GM12891 (cell line): ENCODE measurements around the gene RANGAP1.

Source experiments
- PAX5 ChIP-seq: IDR thresholded peaks from 2 replicates; pipeline ENCODE4 v1.6.1; 2011; ENCODE audit warnings: low read length, moderate library complexity, mild to moderate bottlenecking; ENCODE audit not compliant: insufficient read depth, severe bottlenecking
- POLR2A ChIP-seq: IDR thresholded peaks from 2 replicates; pipeline ENCODE4 v1.6.1; 2011; ENCODE audit warnings: low read depth, low read length, control low read depth
- POLR2AphosphoS5 ChIP-seq: IDR thresholded peaks from 2 replicates; pipeline ENCODE4 v1.6.1; 2011; ENCODE audit warnings: low read depth, low read length, control low read depth
- POU2F2 ChIP-seq: IDR thresholded peaks from 2 replicates; pipeline ENCODE4 v1.6.1; 2011; ENCODE audit warnings: low read depth, mild to moderate bottlenecking, control low read depth, low read length, moderate library complexity
- TAF1 ChIP-seq: IDR thresholded peaks from 2 replicates; pipeline ENCODE4 v1.6.1; 2011; ENCODE audit warnings: low read depth, low read length, control low read depth

DNA sequence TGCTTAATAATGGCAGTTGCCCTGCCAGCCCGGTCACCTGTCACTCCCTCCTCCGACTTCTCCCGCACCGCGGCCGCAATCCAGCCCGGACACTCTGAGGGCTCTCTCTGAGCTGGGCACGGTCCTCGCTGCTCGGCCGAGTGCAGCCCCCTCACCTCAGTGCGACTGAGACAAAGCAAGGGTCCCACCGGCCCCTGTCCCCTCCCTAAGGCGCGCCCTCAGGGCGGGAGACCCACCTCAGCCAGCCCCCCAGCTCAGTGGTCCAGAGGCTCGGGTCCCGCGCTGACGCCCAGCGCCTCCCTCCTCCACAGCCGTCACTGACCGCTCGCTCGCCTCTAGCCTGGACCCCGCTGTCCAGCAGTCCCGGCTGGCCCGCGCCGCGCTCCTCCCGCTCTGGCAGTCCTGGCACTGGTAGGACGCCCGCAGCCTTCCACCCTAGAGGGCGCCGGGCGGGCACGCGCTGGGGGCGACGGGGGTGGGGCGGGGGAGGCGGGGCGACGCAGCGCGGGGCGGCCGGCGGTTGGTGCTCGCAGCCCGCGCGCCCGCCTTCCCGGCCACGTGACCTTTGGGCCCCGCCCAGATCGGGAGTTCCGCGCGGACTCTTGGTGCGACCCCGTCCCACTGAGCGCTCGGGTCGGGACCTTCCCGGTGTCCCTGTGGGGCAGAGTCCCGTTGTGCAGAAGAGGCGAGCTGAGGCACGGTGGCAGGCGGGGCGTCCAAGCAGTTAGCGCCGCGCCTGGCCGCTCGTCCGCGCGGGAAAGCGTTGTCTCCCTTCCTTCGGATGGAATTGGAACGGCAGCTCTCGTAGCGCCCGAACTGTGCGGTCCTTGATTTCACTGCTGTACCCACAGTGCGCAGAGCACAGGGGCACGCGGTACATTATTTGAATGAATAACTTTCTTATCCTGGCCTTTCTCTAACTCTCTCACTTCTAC lies 88.7 kb downstream of the RANGAP1 start:
- no peak for TF ChIP-seq POLR2A
- TF ChIP-seq POU2F2: no peak
- no peak for TF ChIP-seq POLR2AphosphoS5
- TF ChIP-seq TAF1: no peak
- TF ChIP-seq PAX5: no peak
